Tibial artery (tissue), 4 donors: Measurements from ENCODE around the gene GZMM.

Source experiments
- DNase-seq, 2 donors: peaks; one replicate each; pipeline ENCODE4 v3.0.0-alpha.2; 2019
- H3K27ac ChIP-seq, 2 donors: fragments of 200-600 bp; sonication (generic) in 1 of 2; 1 replicate in 1 of 2; 2 replicates in 1 of 2; pipeline ENCODE4 v1.5.1; 2018 to 2019; ENCODE audit warnings: mild to moderate bottlenecking in 1 of 2
- H3K27me3 ChIP-seq, 2 donors: fragments of 200-600 bp; sonication (generic) in 1 of 2; one replicate each; pipeline versions ENCODE4 v1.5.1 to v1.6.0; 2016 to 2019
- H3K36me3 ChIP-seq, 3 donors: fragments of 200-600 bp; sonication (generic) in 2 of 3; one replicate each; pipeline ENCODE4 v1.5.1; 2016 to 2019; ENCODE audit warnings: mild to moderate bottlenecking in 2 of 3
- H3K4me1 ChIP-seq, 4 donors: fragments of 200-600 bp; sonication (generic) in 2 of 4; 1 replicate in 3 of 4; 2 replicates in 1 of 4; pipeline ENCODE4 v1.5.1; 2016 to 2019
- H3K4me3 ChIP-seq, 2 donors: fragments of 200-600 bp; sonication (generic) in 1 of 2; 1 replicate in 1 of 2; 2 replicates in 1 of 2; pipeline ENCODE4 v1.5.1; 2018 to 2019; ENCODE audit warnings: mild to moderate bottlenecking in 2 of 2
- H3K9me3 ChIP-seq, 3 donors: fragments of 200-600 bp; sonication (generic) in 1 of 3; one replicate each; pipeline ENCODE4 v1.5.1; 2016 to 2019
- intact Hi-C: fragments of 100-400 bp; cut with DNase I; formaldehyde crosslinking; loops from one replicate; pipeline ENCODE4 v1.15.0; 2023; ENCODE audit warnings: low total_unique reads
- TF ChIP-seq, protein P1 (sequence below), 2 experiments: fragments of 200-600 bp in 1 of 2; fragments of 450-650 bp in 1 of 2; IDR thresholded peaks; one replicate each; pipeline ENCODE4 v1.5.1; 2017 to 2019; ENCODE audit warnings: antibody characterized with exemption in 2 of 2, mild to moderate bottlenecking in 1 of 2, moderate library complexity in 1 of 2

GZMM gene

DNA sequence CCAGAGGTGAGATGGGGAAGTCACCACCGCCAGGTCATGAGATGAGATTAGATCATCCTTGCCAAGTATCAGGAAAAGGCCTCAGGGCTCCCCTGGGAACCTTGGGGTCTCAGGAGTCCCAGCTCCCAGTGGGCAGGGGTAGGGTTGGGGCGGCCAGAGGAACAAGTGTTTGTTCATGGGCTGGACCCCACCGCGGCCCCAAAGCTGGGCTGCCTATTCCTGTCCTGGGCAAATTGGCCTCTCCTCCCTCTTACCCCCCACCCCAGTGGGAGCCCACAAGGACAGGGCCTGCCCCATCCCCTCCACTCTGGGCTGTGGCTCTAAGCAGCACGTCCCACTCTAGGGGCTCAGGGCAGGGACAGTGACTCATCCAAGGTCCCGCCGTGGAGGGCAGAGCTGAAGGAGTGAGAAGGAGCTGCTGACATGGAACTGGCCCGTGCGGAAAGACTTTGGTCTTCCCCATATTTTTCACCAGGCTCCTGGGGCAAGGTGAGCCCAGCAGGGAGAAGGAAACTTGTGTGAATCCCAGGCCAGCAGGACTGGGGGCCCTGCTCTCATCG lies 41.8 kb downstream of the GZMM start:
- peaks cover 0 to 61% of the 10 kb centered on the region in 2 donors for H3K27me3 ChIP-seq
- H3K4me3 ChIP-seq: no peak overlapping the region
- H3K4me1 ChIP-seq: peaks cover 0 to 25% (median 3%) of the 10 kb centered on the region in 4 donors
- H3K36me3 ChIP-seq: peaks cover 25 to 30% (median 28%) of the 10 kb centered on the region in 3 donors
- H3K27ac ChIP-seq: no peak overlapping the region
- no peaks in the 10 kb centered on the region for H3K9me3 ChIP-seq
- intact Hi-C loops: no loop called here
- TF ChIP-seq, protein P1, sequence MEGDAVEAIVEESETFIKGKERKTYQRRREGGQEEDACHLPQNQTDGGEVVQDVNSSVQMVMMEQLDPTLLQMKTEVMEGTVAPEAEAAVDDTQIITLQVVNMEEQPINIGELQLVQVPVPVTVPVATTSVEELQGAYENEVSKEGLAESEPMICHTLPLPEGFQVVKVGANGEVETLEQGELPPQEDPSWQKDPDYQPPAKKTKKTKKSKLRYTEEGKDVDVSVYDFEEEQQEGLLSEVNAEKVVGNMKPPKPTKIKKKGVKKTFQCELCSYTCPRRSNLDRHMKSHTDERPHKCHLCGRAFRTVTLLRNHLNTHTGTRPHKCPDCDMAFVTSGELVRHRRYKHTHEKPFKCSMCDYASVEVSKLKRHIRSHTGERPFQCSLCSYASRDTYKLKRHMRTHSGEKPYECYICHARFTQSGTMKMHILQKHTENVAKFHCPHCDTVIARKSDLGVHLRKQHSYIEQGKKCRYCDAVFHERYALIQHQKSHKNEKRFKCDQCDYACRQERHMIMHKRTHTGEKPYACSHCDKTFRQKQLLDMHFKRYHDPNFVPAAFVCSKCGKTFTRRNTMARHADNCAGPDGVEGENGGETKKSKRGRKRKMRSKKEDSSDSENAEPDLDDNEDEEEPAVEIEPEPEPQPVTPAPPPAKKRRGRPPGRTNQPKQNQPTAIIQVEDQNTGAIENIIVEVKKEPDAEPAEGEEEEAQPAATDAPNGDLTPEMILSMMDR (IDR thresholded peaks at IDR 0.05): no peak
- no peak for DNase-seq

GRCh38 chr19:588093-588740 lies 44.4 kb downstream of the GZMM start:
- DNase-seq: no peak
- Histone ChIP-seq H3K36me3 (peaks cover 2 to 4% (median 4%) of the 10 kb centered on the region in 3 donors), H3K9me3 (no peaks in the 10 kb centered on the region), H3K27ac (no peak overlapping the region), H3K4me1 (peaks cover 0 to 31% (median 5%) of the 10 kb centered on the region in 4 donors), H3K27me3 (peaks cover 4 to 80% of the 10 kb centered on the region in 2 donors), H3K4me3 (no peak overlapping the region)
- intact Hi-C loops: no loop called here
- TF ChIP-seq, protein P1 (IDR thresholded peaks at IDR 0.05): no peak

GRCh38 chr19:588741-589692 lies 45.2 kb downstream of the GZMM start:
- DNase-seq: no peak
- Histone ChIP-seq H3K27ac (no peak overlapping the region), H3K36me3 (no peaks in the 10 kb centered on the region), H3K27me3 (peaks cover 4 to 83% of the 10 kb centered on the region in 2 donors), H3K9me3 (no peaks in the 10 kb centered on the region), H3K4me1 (peaks cover 0 to 29% (median 5%) of the 10 kb centered on the region in 4 donors), H3K4me3 (no peak overlapping the region)
- intact Hi-C loops: no loop called here
- TF ChIP-seq, protein P1 (IDR thresholded peaks at IDR 0.05): no peak

GRCh38 chr19:589693-590395 lies 46.0 kb downstream of the GZMM start, which contains the start of gene HCN2:
Gene HCN2, plus strand, starts transcription at chr19:589881. Its CDS starts 65 bp downstream, at chr19:589946.
- intact Hi-C loops: no loop called here
- TF ChIP-seq, protein P1 (IDR thresholded peaks at IDR 0.05): no peak
- H3K4me1 ChIP-seq: peaks cover 0 to 25% (median 5%) of the 10 kb centered on the region in 4 donors
- H3K4me3 ChIP-seq: peak within 1 kb of the TSS in 1 of 2 donors; percentile 9
- H3K27ac ChIP-seq: no peak within 1 kb of the TSS
- peaks cover 4 to 83% of the 10 kb centered on the region in 2 donors for H3K27me3 ChIP-seq
- no peaks in the 10 kb centered on the region for H3K36me3 ChIP-seq
- no peak for DNase-seq
- no peaks in the 10 kb centered on the region for H3K9me3 ChIP-seq

- DNase-seq: no peak
Observed at GRCh38 chr19:590396-590745, 46.5 kb downstream of the GZMM start.

More at GRCh38 chr19:590396-590745, 46.5 kb downstream of the GZMM start:
- no peaks in the 10 kb centered on the region for H3K9me3 ChIP-seq
- TF ChIP-seq, protein P1 (IDR thresholded peaks at IDR 0.05): no peak
- H3K27ac ChIP-seq: no peak overlapping the region
- intact Hi-C loops: no loop called here
- H3K36me3 ChIP-seq: no peaks in the 10 kb centered on the region
- peaks cover 0 to 25% (median 5%) of the 10 kb centered on the region in 4 donors for H3K4me1 ChIP-seq
- peaks cover 4 to 86% of the 10 kb centered on the region in 2 donors for H3K27me3 ChIP-seq
- peak overlapping the region in 1 of 2 donors; percentile 9 for H3K4me3 ChIP-seq
